Tibial nerve (tissue), 4 donors: ENCODE results near the gene ADGRG4. TPM values are rescaled to one million over a fixed set of nuclear protein-coding genes. Genes with fewer than 3 reads are reported as not detected.

Experiments used
- DNase-seq, 2 donors: peaks; one replicate each; pipeline ENCODE4 v3.0.0-alpha.2; 2019; ENCODE audit warnings: low spot score in 2 of 2
- H3K27ac ChIP-seq, 4 donors: fragments of 200-600 bp; sonication (generic) in 3 of 4; one replicate each; pipeline ENCODE4 v1.5.1; 2017 to 2019; ENCODE audit warnings: mild to moderate bottlenecking in 1 of 4
- H3K27me3 ChIP-seq, 2 donors: fragments of 200-600 bp; sonication (generic) in 1 of 2; one replicate each; pipeline versions ENCODE4 v1.5.1 to v1.6.0; 2017 to 2019
- H3K36me3 ChIP-seq, 3 donors: fragments of 200-600 bp; sonication (generic); one replicate each; pipeline ENCODE4 v1.5.1; 2018 to 2019
- H3K4me1 ChIP-seq, 4 donors: fragments of 200-600 bp; sonication (generic) in 3 of 4; one replicate each; pipeline ENCODE4 v1.5.1; 2017 to 2019
- H3K4me3 ChIP-seq, 4 donors: fragments of 200-600 bp; sonication (generic) in 3 of 4; one replicate each; pipeline ENCODE4 v1.5.1; 2017 to 2019; ENCODE audit warnings: mild to moderate bottlenecking in 1 of 4, moderate library complexity in 1 of 4
- H3K9me3 ChIP-seq, 4 donors: fragments of 200-600 bp; sonication (generic) in 3 of 4; one replicate each; pipeline ENCODE4 v1.5.1; 2017 to 2019
- EP300 ChIP-seq, 2 donors: sonication (generic); formaldehyde crosslinking; IDR thresholded peaks; one replicate each; pipeline ENCODE4 v1.6.1; 2017; ENCODE audit warnings: antibody characterized with exemption in 2 of 2, mild to moderate bottlenecking in 1 of 2
- POLR2A ChIP-seq, 2 donors: fragments of 450-650 bp; IDR thresholded peaks; one replicate each; pipeline ENCODE4 v1.6.1; 2017; ENCODE audit warnings: antibody characterized with exemption in 2 of 2, mild to moderate bottlenecking in 2 of 2, moderate library complexity in 2 of 2
- WGBS, 2 donors: methylation state at CpG; one replicate each; pipeline ENCODE4 v1.1.5; 2018; 5-methylcytosine and 5-hydroxymethylcytosine counted together
- total RNA-seq, 4 donors: library from RNA; depleted of rRNA; stranded (reverse); fragments of >200 nt; gene quantifications; one replicate each; pipeline ENCODE4 v1.1.0, GENCODE V29; 2016
- TF ChIP-seq, protein P1 (sequence below), 5 experiments: fragments of 200-600 bp in 3 of 5; fragments of 450-650 bp in 2 of 5; sonication (generic) in 3 of 5; IDR thresholded peaks; one replicate each; pipeline ENCODE4 v1.5.1; 2016 to 2019; ENCODE audit warnings: antibody characterized with exemption in 5 of 5, mild to moderate bottlenecking in 3 of 5, moderate library complexity in 2 of 5

ADGRG4 gene
- total RNA-seq, 4 donors from 2014 or later, result 0.20 TPM; not detected in 3

- H3K9me3 ChIP-seq, result no peaks in the 10 kb centered on the region
- DNase-seq, result no peak
- H3K36me3 ChIP-seq, result no peaks in the 10 kb centered on the region
- H3K27ac ChIP-seq, result peak overlapping the region in 2 of 4 donors; percentile 71 to 73
- WGBS, 2 donors, result 31 to 33% methylated on average over 1 of the region's 1 CpG
- H3K27me3 ChIP-seq, result no peaks in the 10 kb centered on the region
- peaks cover 0 to 14% (median 6%) of the 10 kb centered on the region in 4 donors for H3K4me1 ChIP-seq
- no peak overlapping the region for H3K4me3 ChIP-seq
- TF ChIP-seq POLR2A (IDR thresholded peaks at IDR 0.05) (no peak), EP300 (IDR thresholded peaks at IDR 0.05) (no peak)
- TF ChIP-seq, protein P1, sequence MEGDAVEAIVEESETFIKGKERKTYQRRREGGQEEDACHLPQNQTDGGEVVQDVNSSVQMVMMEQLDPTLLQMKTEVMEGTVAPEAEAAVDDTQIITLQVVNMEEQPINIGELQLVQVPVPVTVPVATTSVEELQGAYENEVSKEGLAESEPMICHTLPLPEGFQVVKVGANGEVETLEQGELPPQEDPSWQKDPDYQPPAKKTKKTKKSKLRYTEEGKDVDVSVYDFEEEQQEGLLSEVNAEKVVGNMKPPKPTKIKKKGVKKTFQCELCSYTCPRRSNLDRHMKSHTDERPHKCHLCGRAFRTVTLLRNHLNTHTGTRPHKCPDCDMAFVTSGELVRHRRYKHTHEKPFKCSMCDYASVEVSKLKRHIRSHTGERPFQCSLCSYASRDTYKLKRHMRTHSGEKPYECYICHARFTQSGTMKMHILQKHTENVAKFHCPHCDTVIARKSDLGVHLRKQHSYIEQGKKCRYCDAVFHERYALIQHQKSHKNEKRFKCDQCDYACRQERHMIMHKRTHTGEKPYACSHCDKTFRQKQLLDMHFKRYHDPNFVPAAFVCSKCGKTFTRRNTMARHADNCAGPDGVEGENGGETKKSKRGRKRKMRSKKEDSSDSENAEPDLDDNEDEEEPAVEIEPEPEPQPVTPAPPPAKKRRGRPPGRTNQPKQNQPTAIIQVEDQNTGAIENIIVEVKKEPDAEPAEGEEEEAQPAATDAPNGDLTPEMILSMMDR (IDR thresholded peaks at IDR 0.05), result no peak
Measured at GRCh38 chrX:136258951-136259350, 41.8 kb upstream of the ADGRG4 start.

DNA sequence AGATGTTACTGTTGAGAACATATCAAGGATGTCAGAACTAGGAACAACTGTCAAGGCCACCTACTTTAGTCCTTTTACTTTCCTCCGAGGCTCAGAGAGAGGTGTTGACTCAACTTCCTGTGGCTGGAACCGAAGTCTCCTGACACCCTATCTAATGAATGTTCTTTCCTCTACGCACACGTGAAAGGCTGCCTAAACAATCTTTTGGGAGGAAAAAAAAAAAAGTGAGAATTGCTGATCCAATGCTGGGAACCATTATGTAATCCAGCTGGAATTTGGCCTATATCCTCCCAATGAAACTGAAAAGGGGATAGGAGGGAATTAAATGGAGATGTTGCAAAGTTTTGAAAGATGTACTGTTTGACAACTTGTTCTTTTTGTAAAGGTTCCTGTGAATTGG, 41.2 kb upstream of the ADGRG4 start:
- Histone ChIP-seq H3K36me3 (no peaks in the 10 kb centered on the region), H3K9me3 (no peaks in the 10 kb centered on the region), H3K27ac (peak overlapping the region in 3 of 4 donors; percentile 37 to 73 (median 71)), H3K27me3 (no peaks in the 10 kb centered on the region), H3K4me1 (peaks cover 0 to 14% (median 6%) of the 10 kb centered on the region in 4 donors), H3K4me3 (no peak overlapping the region)
- TF ChIP-seq, protein P1 (IDR thresholded peaks at IDR 0.05), result no peak
- TF ChIP-seq EP300 (IDR thresholded peaks at IDR 0.05), result peak in 1 of 2 donors; percentile 55
- WGBS, 2 donors, result 1 to 28% methylated on average over 4 of the region's 4 CpGs
- no peak for DNase-seq

DNA sequence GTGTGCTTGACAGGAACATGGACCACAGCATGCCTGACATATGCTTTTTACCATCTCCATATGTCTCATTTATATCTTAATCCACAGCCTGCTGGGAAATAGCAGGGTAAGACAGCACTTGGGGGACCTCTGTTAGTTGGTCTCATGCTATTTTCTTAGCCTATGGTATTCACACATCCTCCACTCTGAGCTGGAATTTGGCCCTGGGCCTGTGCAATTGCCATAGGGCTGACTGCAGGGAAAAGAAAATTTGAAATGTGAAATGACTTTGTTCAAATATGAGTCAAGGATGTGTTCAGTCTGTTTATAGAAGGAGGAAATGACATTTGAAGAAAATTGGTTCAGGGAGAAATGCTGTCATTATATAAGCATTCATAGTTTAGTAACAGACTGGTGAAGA, 40.0 kb upstream of the ADGRG4 start:
- DNase-seq, result no peak
- Histone ChIP-seq H3K27ac (peak overlapping the region in 2 of 4 donors; percentile 71 to 73), H3K4me3 (no peak overlapping the region), H3K36me3 (no peaks in the 10 kb centered on the region), H3K4me1 (peaks cover 0 to 14% (median 6%) of the 10 kb centered on the region in 4 donors), H3K27me3 (no peaks in the 10 kb centered on the region), H3K9me3 (no peaks in the 10 kb centered on the region)
- TF ChIP-seq, protein P1 (IDR thresholded peaks at IDR 0.05), result no peak
- TF ChIP-seq EP300 (IDR thresholded peaks at IDR 0.05) (no peak), POLR2A (IDR thresholded peaks at IDR 0.05) (no peak)

DNA sequence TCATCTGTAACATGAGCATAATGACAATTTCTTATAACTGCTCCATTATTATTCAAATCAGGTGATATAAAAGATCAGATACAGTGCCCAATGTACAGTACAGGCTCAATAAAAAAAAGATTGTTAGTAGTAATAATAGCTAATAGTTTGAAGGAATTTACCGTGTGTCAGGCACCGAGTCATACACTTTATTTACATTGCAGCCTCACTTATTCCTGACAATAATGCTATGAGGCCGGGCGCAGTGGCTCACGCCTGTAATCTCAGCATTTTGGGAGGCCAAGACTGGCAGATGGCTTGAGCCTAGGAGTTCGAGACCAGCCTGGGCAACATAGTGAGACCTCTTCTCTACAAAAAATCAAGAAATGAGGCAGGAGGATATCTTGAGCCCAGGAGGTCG, 39.4 kb upstream of the ADGRG4 start:
- Histone ChIP-seq H3K27me3 (no peaks in the 10 kb centered on the region), H3K36me3 (no peaks in the 10 kb centered on the region), H3K4me3 (no peak overlapping the region), H3K9me3 (no peaks in the 10 kb centered on the region), H3K4me1 (peaks cover 0 to 14% (median 6%) of the 10 kb centered on the region in 4 donors), H3K27ac (peak overlapping the region in 2 of 4 donors; percentile 71 to 73)
- no peak for DNase-seq
- no peak for TF ChIP-seq EP300 (IDR thresholded peaks at IDR 0.05)
- TF ChIP-seq, protein P1 (IDR thresholded peaks at IDR 0.05), result no peak
- no peak for TF ChIP-seq POLR2A (IDR thresholded peaks at IDR 0.05)
- WGBS, 2 donors, result 77 to 86% methylated on average over 7 of the region's 7 CpGs

DNA sequence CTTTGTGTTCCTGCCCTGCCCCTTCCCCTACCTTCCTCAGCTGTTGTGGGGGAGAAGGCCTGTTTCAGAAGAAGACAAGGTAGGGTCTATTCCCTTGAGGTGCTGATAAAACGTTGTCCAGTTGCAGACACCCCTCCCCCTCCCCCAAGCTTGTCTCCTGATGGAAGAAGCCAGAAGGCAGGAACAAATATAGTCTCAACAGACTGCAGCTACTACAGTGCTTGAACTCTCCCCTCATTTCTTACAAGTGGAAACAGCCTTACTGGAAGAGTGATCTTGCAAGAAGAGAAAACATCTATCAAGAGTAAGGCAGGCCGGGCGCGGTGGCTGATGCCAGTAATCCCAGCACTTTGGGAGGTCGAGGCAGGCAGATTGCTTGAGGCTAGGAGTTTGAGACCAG, 38.5 kb upstream of the ADGRG4 start:
- WGBS, 2 donors, result 44 to 66% methylated on average over 5 of the region's 5 CpGs
- TF ChIP-seq EP300 (IDR thresholded peaks at IDR 0.05), result peak in 1 of 2 donors; percentile 3
- TF ChIP-seq, protein P1 (IDR thresholded peaks at IDR 0.05), result no peak
- H3K4me1 ChIP-seq, result peaks cover 0 to 14% (median 6%) of the 10 kb centered on the region in 4 donors

More for the DNA sequence above, 38.5 kb upstream of the ADGRG4 start:
- no peaks in the 10 kb centered on the region for H3K36me3 ChIP-seq
- no peaks in the 10 kb centered on the region for H3K27me3 ChIP-seq
- no peak overlapping the region for H3K4me3 ChIP-seq
- no peaks in the 10 kb centered on the region for H3K9me3 ChIP-seq
- H3K27ac ChIP-seq, result peak overlapping the region in 2 of 4 donors; percentile 71 to 73
- DNase-seq, result no peak
